Progenitor cell of endocrine pancreas (in vitro differentiated cells): ENCODE measurements around the gene HCST. TPM values are rescaled to one million over a fixed set of nuclear protein-coding genes. Genes with fewer than 3 reads are reported as not detected.

Experiments used
- DNase-seq: peaks from one replicate; pipeline ENCODE4 v3.0.0; 2021; ENCODE audit warnings: low spot score; ENCODE audit not compliant: unreplicated experiment
- H3K27ac Mint-ChIP-seq: 2 replicates; pipeline ENCODE4 v1.8.0; 2021; ENCODE audit warnings: mild to moderate bottlenecking, moderate library complexity, mixed read lengths
- H3K27me3 Mint-ChIP-seq: 2 replicates; pipeline ENCODE4 v1.8.0; 2021; ENCODE audit warnings: mixed read lengths
- H3K36me3 Mint-ChIP-seq: 2 replicates; pipeline ENCODE4 v1.8.0; 2022; ENCODE audit warnings: mixed read lengths; ENCODE audit not compliant: insufficient read depth
- H3K4me1 Mint-ChIP-seq: 2 replicates; pipeline ENCODE4 v1.8.0; 2021; ENCODE audit warnings: low read depth, mixed read lengths
- H3K4me3 Mint-ChIP-seq: 2 replicates; pipeline ENCODE4 v1.8.0; 2021; ENCODE audit warnings: low read depth, mild to moderate bottlenecking, moderate library complexity, mixed read lengths
- H3K9me3 Mint-ChIP-seq: 2 replicates; pipeline ENCODE4 v1.8.0; 2021; ENCODE audit warnings: low read depth, mixed read lengths
- total RNA-seq: library from RNA; stranded (reverse); gene quantifications from 2 replicates; pipeline ENCODE4 v1.2.1, GENCODE V29; 2021
- TF ChIP-seq, protein P1 (sequence below): fragments of 200-600 bp; sonication (generic); IDR thresholded peaks from one replicate; pipeline ENCODE4 v1.5.0; 2021; ENCODE audit warnings: antibody characterized with exemption, mild to moderate bottlenecking; ENCODE audit not compliant: unreplicated experiment

HCST gene
- total RNA-seq, 1 donor from 2014 or later: not detected

DNA sequence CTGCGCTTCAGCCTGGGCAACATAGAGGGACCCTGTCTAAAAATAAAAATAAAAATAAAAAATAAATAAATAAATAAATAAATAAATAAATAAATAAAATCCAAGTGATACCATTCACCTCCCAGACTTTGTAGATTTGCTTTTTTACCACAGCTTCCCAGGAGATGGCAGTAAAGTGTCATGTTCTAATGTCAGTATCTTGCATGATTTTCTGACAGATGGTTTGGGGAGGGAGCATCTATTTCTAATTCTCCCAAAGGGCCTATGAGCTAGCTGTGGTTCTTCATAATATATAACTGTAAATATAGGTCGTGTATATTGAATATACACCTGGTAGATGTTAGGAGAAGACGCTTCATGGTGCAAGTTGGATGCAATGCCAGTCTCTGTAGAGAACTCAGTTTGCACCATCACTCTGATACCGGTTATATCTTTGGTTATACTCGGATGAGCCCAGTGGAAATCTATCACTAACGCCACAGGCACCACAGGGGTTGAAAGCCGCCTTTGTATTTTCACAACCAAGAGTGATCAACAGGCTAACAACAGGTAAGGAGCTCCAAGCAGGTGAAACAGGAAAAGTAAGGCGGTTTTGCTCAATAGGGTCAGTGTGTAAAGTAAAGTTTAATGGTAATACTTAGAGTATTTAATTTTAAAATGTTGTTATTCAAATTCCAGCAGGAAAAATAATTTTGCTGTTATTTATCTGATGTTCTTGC is 20.1 kb upstream of the HCST start:
- Mint-ChIP-seq H3K36me3 (peaks cover 10% of the 10 kb centered on the region), H3K4me1 (peaks cover 2% of the 10 kb centered on the region)
- no peak for DNase-seq

DNA sequence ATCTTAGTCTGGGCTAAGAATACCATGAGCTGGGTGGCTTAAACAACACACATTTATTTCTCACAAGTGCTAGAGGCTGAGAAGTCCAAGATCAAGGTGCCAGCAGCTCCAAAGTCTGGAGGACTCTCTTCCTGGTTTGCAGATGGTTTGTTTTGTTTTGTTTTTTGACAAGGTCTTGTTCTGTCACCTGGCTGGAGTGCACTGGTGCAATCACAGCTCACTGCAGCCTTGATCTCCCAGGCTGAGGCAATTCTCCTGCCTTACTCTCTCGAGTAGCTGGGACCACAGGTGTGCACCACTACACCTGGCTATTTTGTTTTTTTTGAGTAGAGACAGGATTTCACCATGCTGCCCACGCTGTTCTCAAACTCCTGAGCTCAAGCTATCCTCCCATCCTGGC is 18.4 kb upstream of the HCST start:
- DNase-seq: no peak
- TF ChIP-seq, protein P1, sequence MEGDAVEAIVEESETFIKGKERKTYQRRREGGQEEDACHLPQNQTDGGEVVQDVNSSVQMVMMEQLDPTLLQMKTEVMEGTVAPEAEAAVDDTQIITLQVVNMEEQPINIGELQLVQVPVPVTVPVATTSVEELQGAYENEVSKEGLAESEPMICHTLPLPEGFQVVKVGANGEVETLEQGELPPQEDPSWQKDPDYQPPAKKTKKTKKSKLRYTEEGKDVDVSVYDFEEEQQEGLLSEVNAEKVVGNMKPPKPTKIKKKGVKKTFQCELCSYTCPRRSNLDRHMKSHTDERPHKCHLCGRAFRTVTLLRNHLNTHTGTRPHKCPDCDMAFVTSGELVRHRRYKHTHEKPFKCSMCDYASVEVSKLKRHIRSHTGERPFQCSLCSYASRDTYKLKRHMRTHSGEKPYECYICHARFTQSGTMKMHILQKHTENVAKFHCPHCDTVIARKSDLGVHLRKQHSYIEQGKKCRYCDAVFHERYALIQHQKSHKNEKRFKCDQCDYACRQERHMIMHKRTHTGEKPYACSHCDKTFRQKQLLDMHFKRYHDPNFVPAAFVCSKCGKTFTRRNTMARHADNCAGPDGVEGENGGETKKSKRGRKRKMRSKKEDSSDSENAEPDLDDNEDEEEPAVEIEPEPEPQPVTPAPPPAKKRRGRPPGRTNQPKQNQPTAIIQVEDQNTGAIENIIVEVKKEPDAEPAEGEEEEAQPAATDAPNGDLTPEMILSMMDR: no peak
- Mint-ChIP-seq H3K4me3 (no peak overlapping the region), H3K27ac (no peak overlapping the region), H3K9me3 (no peaks in the 10 kb centered on the region), H3K4me1 (peaks cover 2% of the 10 kb centered on the region), H3K27me3 (peaks cover 6% of the 10 kb centered on the region), H3K36me3 (peaks cover 16% of the 10 kb centered on the region)

More for the DNA sequence above, 20.1 kb upstream of the HCST start:
- no peak overlapping the region for H3K27ac Mint-ChIP-seq
- TF ChIP-seq, protein P1: peak; percentile 40
- no peaks in the 10 kb centered on the region for H3K9me3 Mint-ChIP-seq
- H3K4me3 Mint-ChIP-seq: no peak overlapping the region
- H3K27me3 Mint-ChIP-seq: peaks cover 6% of the 10 kb centered on the region

DNA sequence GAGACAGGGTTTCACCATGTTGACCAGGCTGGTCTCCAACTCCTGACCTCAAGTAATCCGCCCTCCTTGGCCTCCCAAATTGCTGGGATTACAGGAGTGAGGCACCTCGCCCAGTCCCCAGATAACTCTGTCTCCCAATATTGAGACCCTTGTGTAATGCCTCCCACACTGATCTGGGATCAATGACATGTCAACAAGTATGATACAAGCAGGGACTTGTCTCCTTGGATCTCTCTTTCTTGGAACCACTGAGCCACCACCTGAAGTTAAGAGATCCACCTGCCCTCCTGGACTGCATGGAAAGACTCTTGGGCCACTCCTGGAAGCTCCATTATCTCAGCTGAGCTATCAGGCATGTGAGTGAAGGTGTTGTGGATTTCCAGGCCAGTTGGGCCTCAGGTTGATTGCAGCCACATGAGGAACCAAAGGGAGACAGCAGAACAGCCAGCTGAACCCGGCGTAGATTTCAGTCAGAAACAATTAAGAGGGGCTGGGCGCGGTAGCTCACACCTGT is 17.0 kb upstream of the HCST start:
- Mint-ChIP-seq H3K4me3 (no peak overlapping the region), H3K27me3 (no peaks in the 10 kb centered on the region), H3K9me3 (no peaks in the 10 kb centered on the region), H3K27ac (no peak overlapping the region), H3K36me3 (peaks cover 19% of the 10 kb centered on the region), H3K4me1 (no peaks in the 10 kb centered on the region)
- DNase-seq: no peak
- TF ChIP-seq, protein P1: no peak

DNA sequence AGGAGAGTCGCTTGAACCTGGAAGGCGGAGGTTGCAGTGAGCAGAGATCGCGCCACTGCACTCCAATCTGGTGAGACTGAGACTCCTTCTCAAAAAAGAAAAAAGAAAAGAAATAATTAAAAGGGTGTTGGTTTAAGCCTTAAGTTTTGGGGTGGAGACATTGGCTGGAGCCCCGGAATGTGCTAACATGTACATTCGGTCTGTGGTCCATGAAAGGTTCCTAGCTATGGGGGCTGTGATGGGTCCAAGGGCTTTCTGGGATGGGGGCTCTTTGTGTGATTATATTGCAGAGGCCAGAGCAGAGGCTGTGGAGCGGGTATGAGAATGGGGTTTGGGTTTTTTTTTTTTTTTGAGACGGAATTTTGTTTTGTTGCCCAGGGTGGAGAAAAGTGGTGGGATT is 16.4 kb upstream of the HCST start:
- no peaks in the 10 kb centered on the region for H3K4me1 Mint-ChIP-seq
- H3K27me3 Mint-ChIP-seq: no peaks in the 10 kb centered on the region
- no peak for DNase-seq
- H3K27ac Mint-ChIP-seq: no peak overlapping the region
- H3K4me3 Mint-ChIP-seq: no peak overlapping the region
- TF ChIP-seq, protein P1: no peak
- H3K36me3 Mint-ChIP-seq: peaks cover 19% of the 10 kb centered on the region
- H3K9me3 Mint-ChIP-seq: no peaks in the 10 kb centered on the region

DNA sequence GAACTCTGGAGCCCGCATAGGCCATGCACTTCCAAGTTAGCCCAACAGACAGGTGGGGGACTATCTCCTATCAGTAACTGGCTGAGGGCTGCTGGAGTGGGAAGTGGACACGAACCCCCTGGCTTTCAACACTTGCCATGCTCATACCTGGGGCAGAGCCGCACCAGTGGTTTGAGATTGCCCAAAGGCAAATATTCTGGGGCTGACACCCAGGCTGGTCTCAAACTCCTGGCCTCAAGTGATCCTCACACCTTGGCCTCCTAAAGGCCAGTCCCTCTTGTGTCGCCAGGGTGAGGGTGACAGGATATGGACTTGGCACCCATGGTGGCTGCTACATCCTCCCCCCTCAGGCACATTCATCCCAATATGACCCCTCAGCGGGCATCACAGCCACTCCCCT is 15.1 kb upstream of the HCST start:
- H3K4me1 Mint-ChIP-seq: no peaks in the 10 kb centered on the region
- H3K27me3 Mint-ChIP-seq: no peaks in the 10 kb centered on the region

More for the DNA sequence above, 15.1 kb upstream of the HCST start:
- Mint-ChIP-seq H3K27ac (no peak overlapping the region), H3K9me3 (no peaks in the 10 kb centered on the region), H3K36me3 (peaks cover 19% of the 10 kb centered on the region), H3K4me3 (no peak overlapping the region)
- DNase-seq: no peak
- TF ChIP-seq, protein P1: no peak
